PFSK-1 (cell line): ENCODE measurements around the gene YPEL4.

Experiments
- FOXP2 ChIP-seq: optimal IDR thresholded peaks from 2 replicates; pipeline ENCODE3; 2011; ENCODE audit warnings: borderline replicate concordance, control low read depth, inconsistent platforms; ENCODE audit not compliant: insufficient read depth; ENCODE audit errors: extremely low read length, extremely low read depth
- POLR2AphosphoS5 ChIP-seq: IDR thresholded peaks from 2 replicates; pipeline ENCODE4 v1.6.1; 2012; ENCODE audit warnings: low read depth, mild to moderate bottlenecking, control low read depth, low read length, moderate library complexity
- REST ChIP-seq, 2 experiments: IDR thresholded peaks; 2 replicates each; pipeline versions ENCODE4 v1.6.1 to v1.8.0; 2011 to 2012; ENCODE audit warnings: low read depth in 2 of 2, low read length in 2 of 2, control low read depth in 1 of 2, inconsistent platforms in 1 of 2, mild to moderate bottlenecking in 1 of 2, moderate library complexity in 1 of 2; ENCODE audit not compliant: insufficient read depth in 1 of 2
- SIN3A ChIP-seq: IDR thresholded peaks from 2 replicates; pipeline ENCODE4 v1.6.1; 2012; ENCODE audit warnings: mild to moderate bottlenecking, low read length, moderate library complexity, borderline replicate concordance; ENCODE audit not compliant: insufficient read depth
- TAF1 ChIP-seq: IDR thresholded peaks from 2 replicates; pipeline ENCODE4 v1.6.1; 2012; ENCODE audit warnings: low read length, control low read depth, borderline replicate concordance; ENCODE audit not compliant: insufficient read depth

- TF ChIP-seq POLR2AphosphoS5, result peak; percentile 22; the same call in 1 of the 2 replicates
- TF ChIP-seq REST (IDR thresholded peaks at IDR 0.05; ENCODE audit: insufficient read depth in 1 of 2, low read depth in 2 of 2, low read length in 2 of 2), result no peak
- TF ChIP-seq FOXP2, result no peak
- no peak for TF ChIP-seq SIN3A
- peak; percentile 32; the same call in 1 of the 2 replicates for TF ChIP-seq TAF1
Observed at GRCh38 chr11:57647372-57647771, 2.3 kb downstream of the YPEL4 start.
